ENCODE measurements around the gene RNF182.

Gene RNF182

DNA sequence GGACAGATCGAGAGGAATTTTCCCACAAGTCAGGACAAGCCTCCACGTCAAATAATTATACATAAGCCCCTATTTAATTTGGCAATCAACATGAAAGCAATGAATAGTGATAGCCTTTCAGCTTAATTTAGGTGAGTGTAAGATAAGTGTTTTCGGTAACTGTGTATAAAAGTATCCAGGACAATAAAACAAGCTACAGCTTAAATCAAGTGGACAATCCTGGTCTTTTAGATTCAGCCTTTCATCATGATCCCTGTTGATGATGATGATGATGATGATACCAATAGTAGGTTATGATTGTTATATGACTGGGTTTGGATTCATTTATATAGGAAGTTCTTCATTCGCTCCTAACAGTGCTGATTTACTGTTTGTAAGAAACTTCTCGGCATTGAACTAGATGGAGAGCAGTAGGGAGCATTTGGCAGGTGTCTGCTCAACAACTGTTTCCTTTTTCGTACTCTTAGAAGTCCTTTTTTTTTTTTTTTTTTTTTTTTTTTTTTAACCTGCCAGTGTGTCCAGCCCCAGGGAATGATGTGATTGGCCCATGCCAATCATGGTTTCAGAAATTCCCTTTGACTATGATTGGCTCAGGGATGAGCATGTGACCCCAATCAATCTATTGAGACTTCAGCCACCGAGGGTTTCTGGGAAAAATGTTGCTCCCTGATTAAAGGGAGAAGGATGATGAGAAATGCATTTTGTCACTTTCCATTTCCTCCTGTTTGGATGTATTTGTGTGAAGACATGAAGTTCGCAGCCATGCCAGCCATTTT is 11.3 kb upstream of the RNF182 start:
- Histone ChIP-seq H3K9ac (ENCODE audit: insufficient read length) (no peak overlapping the region), H3K36me3 (ENCODE audit: insufficient read depth, low read length) (no peaks in the 10 kb centered on the region), H3K4me3 (no peak overlapping the region), H3K9me3 (ENCODE audit: low read depth, low read length) (no peaks in the 10 kb centered on the region), H3K27ac (peak overlapping the region; percentile 89)
- no peak for TF ChIP-seq POLR2AphosphoS5 (IDR thresholded peaks at IDR 0.05; ENCODE audit: borderline replicate concordance, low read depth, low read length)
- no peak for DNase-seq (ENCODE audit: low read depth, low spot score)

DNA sequence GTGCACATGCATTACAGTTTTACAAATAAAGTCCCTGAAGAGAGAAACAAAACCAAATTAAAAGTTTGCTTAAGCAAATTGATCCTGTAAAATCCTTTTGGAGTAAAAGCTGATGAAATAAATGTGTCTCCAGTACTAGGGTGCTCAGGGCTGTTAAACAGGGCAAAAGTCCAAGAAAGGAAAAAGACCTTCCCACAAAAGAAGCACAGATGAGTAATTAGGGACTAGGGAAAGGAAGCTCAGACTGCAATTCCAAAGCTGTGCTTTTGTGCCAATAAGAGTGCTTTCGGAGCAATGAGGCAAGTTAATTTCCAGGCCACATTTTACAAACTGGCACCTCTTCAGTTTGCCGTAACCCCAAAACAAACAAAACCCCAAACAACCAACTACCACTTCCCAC is 10.4 kb upstream of the RNF182 start:
- H3K36me3 ChIP-seq (ENCODE audit: insufficient read depth, low read length) = no peaks in the 10 kb centered on the region
- H3K9me3 ChIP-seq (ENCODE audit: low read depth, low read length) = no peaks in the 10 kb centered on the region
- TF ChIP-seq POLR2AphosphoS5 (IDR thresholded peaks at IDR 0.05; ENCODE audit: borderline replicate concordance, low read depth, low read length) (no peak), FOXP2 (optimal IDR thresholded peaks at IDR 0.05; ENCODE audit: control extremely low read depth, extremely low read length, insufficient read depth) (no peak), EZH2 (IDR thresholded peaks at IDR 0.05) (no peak)
- peak overlapping the region; percentile 89 for H3K27ac ChIP-seq
- peak overlapping the region; percentile 20 for H3K9ac ChIP-seq (ENCODE audit: insufficient read length)
- no peak overlapping the region for H3K4me3 ChIP-seq
- no peak for DNase-seq (ENCODE audit: low read depth, low spot score)

DNA sequence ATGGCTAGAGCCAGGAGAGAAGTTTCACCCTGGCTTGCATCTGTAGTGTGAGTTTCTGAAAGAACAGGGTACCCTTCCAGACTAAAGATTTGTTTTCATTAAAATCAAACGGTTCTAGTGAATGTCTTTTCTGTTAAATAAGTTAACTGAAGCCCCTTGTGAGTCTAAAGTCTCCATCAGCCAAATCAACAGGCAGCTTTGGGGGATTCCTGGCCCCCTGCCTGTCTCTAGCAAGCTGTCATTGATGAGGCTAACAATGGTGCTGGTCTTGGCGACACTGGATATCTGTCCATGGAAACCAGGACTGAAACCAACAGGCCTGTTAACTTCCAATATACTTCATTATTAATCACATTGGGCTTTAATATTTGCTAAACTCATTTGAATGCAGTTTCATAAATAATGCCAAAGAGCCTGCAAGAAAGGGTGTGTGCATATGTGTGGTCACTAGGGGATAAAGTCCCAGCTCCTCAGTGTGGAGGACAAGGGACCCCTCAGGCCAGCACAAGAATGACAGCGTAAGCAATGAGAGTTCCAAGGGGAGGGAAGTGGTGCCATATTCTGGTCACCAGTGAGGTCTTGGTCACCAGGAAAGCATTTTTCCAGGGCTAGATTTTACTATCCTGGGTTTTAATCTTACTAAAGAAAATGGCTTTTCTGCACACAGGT is 9.1 kb upstream of the RNF182 start:
- Histone ChIP-seq H3K27ac (no peak overlapping the region), H3K9ac (ENCODE audit: insufficient read length) (no peak overlapping the region), H3K4me3 (no peak overlapping the region), H3K9me3 (ENCODE audit: low read depth, low read length) (no peaks in the 10 kb centered on the region), H3K36me3 (ENCODE audit: insufficient read depth, low read length) (no peaks in the 10 kb centered on the region)
- TF ChIP-seq FOXP2 (optimal IDR thresholded peaks at IDR 0.05; ENCODE audit: control extremely low read depth, extremely low read length, insufficient read depth) (no peak), POLR2AphosphoS5 (IDR thresholded peaks at IDR 0.05; ENCODE audit: borderline replicate concordance, low read depth, low read length) (no peak), EZH2 (IDR thresholded peaks at IDR 0.05) (no peak)
- DNase-seq (ENCODE audit: low read depth, low spot score) = no peak

GRCh38 chr6:13916230-13916944 is 8.4 kb upstream of the RNF182 start:
- Histone ChIP-seq H3K4me3 (no peak overlapping the region), H3K27ac (0 out of 2 replicates have a peak overlapping the region, but pooled peaks have one; percentile 28), H3K36me3 (ENCODE audit: insufficient read depth, low read length) (no peaks in the 10 kb centered on the region), H3K9me3 (ENCODE audit: low read depth, low read length) (no peaks in the 10 kb centered on the region), H3K9ac (ENCODE audit: insufficient read length) (no peak overlapping the region)
- no peak for TF ChIP-seq FOXP2 (optimal IDR thresholded peaks at IDR 0.05; ENCODE audit: control extremely low read depth, extremely low read length, insufficient read depth)
- TF ChIP-seq POLR2AphosphoS5 (IDR thresholded peaks at IDR 0.05; ENCODE audit: borderline replicate concordance, low read depth, low read length) = no peak
- no peak for TF ChIP-seq EZH2 (IDR thresholded peaks at IDR 0.05)
- no peak for DNase-seq (ENCODE audit: low read depth, low spot score)

DNA sequence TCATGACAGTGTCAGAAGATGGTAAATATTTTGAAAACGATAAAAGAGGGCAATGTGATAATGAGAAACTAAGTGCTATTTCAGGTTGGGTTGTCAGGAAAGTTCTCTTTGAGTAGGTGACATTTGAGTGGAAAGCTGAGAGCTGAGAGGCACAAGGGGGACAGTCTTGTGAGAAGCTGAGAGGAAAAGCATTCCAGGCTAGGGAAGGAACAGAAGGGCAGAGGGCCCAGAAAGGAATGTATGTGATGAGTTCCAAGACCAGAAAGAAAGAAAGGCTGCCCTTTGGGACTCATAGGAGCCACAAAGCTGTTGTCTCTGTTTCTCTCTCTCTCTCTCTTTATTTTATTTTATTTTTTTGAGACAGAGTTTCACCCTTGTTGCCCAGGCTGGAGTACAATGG is 7.6 kb upstream of the RNF182 start:
- Histone ChIP-seq H3K27ac (0 out of 2 replicates have a peak overlapping the region, but pooled peaks have one; percentile 28), H3K4me3 (no peak overlapping the region), H3K9me3 (ENCODE audit: low read depth, low read length) (no peaks in the 10 kb centered on the region), H3K36me3 (ENCODE audit: insufficient read depth, low read length) (no peaks in the 10 kb centered on the region), H3K9ac (ENCODE audit: insufficient read length) (no peak overlapping the region)
- DNase-seq (ENCODE audit: low read depth, low spot score) = no peak
- TF ChIP-seq FOXP2 (optimal IDR thresholded peaks at IDR 0.05; ENCODE audit: control extremely low read depth, extremely low read length, insufficient read depth) = no peak
- no peak for TF ChIP-seq POLR2AphosphoS5 (IDR thresholded peaks at IDR 0.05; ENCODE audit: borderline replicate concordance, low read depth, low read length)
- no peak for TF ChIP-seq EZH2 (IDR thresholded peaks at IDR 0.05)

DNA sequence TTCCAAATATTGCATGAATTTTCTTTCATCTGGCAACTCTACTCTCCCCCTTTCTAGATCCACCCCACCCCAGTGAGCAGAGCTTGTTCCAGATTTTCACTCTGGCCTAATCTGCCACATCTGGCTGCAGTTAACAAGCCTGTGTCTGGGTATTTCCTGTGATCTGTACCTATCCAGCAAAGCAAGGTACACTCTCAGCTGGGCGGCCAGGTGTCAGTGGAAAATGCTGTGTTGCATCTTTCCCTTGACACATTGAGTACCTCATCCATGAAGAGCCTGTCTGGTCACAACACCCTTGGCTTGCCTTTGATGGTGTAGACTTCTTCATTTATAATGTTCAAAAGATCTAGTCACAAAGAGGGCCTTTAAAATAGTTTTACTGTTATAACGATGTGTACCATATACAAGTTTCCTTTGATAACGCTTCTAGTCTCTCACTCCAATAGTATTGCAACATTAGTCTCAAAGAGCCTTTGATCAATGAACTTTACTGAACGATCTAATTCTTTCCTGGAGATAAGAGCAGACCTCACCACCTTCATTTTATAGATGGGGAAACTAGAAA is 6.0 kb upstream of the RNF182 start:
- Histone ChIP-seq H3K27ac (peak overlapping the region; percentile 92), H3K36me3 (ENCODE audit: insufficient read depth, low read length) (no peaks in the 10 kb centered on the region), H3K9me3 (ENCODE audit: low read depth, low read length) (no peaks in the 10 kb centered on the region), H3K9ac (ENCODE audit: insufficient read length) (no peak overlapping the region), H3K4me3 (no peak overlapping the region)
- no peak for TF ChIP-seq POLR2AphosphoS5 (IDR thresholded peaks at IDR 0.05; ENCODE audit: borderline replicate concordance, low read depth, low read length)
- TF ChIP-seq EZH2 (IDR thresholded peaks at IDR 0.05) = no peak
- no peak for TF ChIP-seq FOXP2 (optimal IDR thresholded peaks at IDR 0.05; ENCODE audit: control extremely low read depth, extremely low read length, insufficient read depth)
- no peak for DNase-seq (ENCODE audit: low read depth, low spot score)

- H3K9me3 ChIP-seq (ENCODE audit: low read depth, low read length) = no peaks in the 10 kb centered on the region
- no peak overlapping the region for H3K9ac ChIP-seq (ENCODE audit: insufficient read length)
- no peak for TF ChIP-seq EZH2 (IDR thresholded peaks at IDR 0.05)
- no peak for TF ChIP-seq POLR2AphosphoS5 (IDR thresholded peaks at IDR 0.05; ENCODE audit: borderline replicate concordance, low read depth, low read length)
- TF ChIP-seq FOXP2 (optimal IDR thresholded peaks at IDR 0.05; ENCODE audit: control extremely low read depth, extremely low read length, insufficient read depth) = no peak
- no peaks in the 10 kb centered on the region for H3K36me3 ChIP-seq (ENCODE audit: insufficient read depth, low read length)
- peak overlapping the region; percentile 92 for H3K27ac ChIP-seq
- peak overlapping the region; percentile 60; the same call in 1 of the 2 replicates for H3K4me3 ChIP-seq
- no peak for DNase-seq (ENCODE audit: low read depth, low spot score)
These were observed 4.9 kb upstream of the RNF182 start for GRCh38 chr6:13919861-13920260.

- TF ChIP-seq POLR2AphosphoS5 (IDR thresholded peaks at IDR 0.05; ENCODE audit: borderline replicate concordance, low read depth, low read length) = no peak; the same call in 1 of the 2 replicates
- no peak for TF ChIP-seq FOXP2 (optimal IDR thresholded peaks at IDR 0.05; ENCODE audit: control extremely low read depth, extremely low read length, insufficient read depth)
- no peak for TF ChIP-seq EZH2 (IDR thresholded peaks at IDR 0.05)
- H3K4me3 ChIP-seq = peak overlapping the region; percentile 60
- no peak for DNase-seq (ENCODE audit: low read depth, low spot score)
- H3K9ac ChIP-seq (ENCODE audit: insufficient read length) = peak overlapping the region; percentile 49
- H3K36me3 ChIP-seq (ENCODE audit: insufficient read depth, low read length) = no peaks in the 10 kb centered on the region
- H3K9me3 ChIP-seq (ENCODE audit: low read depth, low read length) = no peaks in the 10 kb centered on the region
- peak overlapping the region; percentile 92 for H3K27ac ChIP-seq
These were observed 4.2 kb upstream of the RNF182 start for GRCh38 chr6:13920552-13920951.
